ENCODE measurements around the gene TMTC1.
A peak's percentile ranks its signal among the peaks of the same experiment; 100 is the strongest.
"Not testable (repeated sequence)": the region's sequence is repeated elsewhere in the genome, so short reads cannot be mapped to it uniquely, and the experiment has no call there.

TMTC1 gene

DNA sequence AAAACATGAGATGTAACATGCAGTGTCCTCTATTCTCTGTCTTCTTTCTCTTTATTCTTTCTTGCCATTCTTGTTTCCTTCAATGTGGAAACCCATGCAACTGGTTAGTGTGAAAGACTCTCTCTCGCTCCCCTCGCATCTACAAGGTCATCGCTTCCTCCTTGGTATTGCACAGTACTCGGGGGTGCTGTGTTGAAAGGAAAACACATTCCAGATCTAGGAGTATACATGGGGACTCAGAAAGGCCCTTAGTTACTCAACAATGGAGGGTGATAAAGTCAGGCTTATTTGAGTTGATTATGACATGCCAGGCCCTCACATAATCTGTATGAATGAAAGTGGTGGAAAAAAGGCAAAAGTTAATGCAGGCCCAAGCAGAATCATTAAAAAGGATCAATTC is 210.8 kb downstream of the TMTC1 start:
- no peak for DNase-seq (ENCODE audit: low read depth in 2 of 2)

DNA sequence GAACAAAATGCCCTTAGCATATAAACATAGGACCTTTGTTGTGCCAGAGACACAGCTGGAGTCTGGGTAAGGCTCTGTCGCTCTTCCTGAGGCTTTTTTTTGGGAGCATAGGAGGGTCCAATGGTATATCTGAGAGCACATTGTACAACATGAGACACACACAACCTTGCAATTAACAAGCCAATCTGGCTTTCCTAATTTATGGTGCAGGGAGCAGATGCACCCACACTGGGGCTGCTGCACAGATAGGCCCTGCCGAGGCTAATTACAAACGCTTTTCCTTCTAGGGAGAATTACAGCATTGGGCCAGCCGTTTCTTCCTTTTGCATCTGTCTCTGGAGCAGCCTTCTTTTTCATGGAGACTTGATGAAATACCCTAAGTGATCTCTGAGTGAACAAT is 211.3 kb downstream of the TMTC1 start:
- DNase-seq (ENCODE audit: low read depth in 2 of 2) = no peak

DNA sequence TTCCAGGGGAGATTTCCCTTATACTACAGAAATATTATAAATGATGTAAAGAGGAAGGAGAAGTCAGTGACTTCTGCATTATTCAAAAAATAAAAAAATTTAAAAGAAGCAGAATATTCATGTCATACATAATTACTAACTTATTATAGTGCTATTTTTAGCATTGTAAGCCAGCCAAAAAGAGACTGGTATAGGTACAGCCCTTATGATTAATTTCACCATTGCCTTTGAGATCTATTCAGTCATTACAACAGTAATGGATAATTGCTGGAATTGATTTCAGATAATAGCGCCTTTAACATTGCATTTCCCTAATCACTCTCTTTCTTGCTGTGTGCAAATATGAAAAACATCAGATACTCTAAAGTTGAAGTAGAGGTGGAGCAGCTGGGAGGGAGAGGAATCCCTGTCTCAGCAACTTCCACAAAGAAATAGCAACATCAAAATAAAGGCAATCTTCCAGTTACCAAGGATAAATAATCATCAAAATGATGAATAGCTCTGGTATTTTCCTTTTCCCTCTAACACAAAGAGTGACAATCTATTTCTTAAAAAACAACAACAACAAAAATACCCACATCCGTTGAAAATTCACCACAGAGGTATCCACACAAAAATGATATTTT is 214.5 kb downstream of the TMTC1 start:
- no peak for DNase-seq (ENCODE audit: low read depth in 2 of 2)

DNA sequence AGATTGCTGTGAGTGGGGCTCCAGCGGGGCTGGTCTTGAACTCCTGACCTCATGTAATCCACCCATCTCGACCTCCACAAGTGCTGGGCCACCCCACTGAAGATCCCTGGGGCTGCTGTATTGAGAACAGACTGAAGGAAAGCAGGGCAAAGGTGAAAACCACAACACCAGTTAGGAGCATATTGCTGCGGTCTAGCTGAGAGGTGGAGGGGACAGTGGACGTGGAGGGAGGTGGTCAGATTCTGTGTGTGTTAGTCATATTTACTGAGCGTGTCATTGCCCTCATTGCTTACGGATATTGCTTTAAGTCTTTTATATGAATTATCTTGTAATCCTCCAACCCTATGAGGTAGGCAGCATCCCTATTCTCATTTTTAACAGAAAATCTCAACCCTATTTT is 217.3 kb downstream of the TMTC1 start:
- no peak for DNase-seq (ENCODE audit: low read depth in 2 of 2)

DNA sequence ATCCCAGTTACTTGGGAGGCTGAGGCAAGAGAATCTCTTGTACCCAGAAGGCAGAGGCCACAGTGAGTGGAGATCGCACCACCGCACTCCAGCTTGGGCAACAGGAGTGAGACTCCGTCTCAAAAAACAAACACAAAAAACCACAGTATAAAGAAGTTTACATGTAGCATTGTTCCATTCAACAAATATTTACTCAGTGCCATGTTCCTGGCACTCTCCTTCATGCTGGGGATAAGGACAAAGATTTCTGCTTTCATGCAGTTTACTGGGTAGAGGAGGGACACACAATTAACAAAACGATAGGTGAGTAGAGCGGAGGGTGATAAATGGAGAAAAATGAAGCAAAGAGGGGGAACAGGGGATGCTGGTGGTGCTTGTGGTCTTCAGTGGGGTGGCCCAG is 218.0 kb downstream of the TMTC1 start:
- no peak for DNase-seq (ENCODE audit: low read depth in 2 of 2)

DNA sequence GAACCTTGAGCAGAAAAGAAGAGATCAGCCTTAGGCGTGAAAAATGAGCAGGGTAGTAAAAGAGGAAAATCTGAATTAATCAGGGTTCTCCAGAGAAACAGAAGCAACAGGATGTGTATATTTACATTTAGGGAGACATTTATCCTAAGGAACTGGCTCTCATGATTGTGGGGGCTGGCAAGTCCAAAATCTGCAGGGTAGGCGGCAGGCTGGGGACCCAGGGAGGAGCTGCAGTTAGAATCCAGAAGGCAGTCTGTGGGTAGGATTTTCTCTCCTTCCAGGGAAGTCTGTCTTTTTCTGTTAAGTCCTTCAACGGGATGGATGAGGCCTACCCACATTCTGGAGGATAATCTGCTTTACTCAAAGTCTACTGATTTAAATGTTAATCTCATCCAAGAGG is 218.8 kb downstream of the TMTC1 start:
- no peak for DNase-seq (ENCODE audit: low read depth in 2 of 2)

DNA sequence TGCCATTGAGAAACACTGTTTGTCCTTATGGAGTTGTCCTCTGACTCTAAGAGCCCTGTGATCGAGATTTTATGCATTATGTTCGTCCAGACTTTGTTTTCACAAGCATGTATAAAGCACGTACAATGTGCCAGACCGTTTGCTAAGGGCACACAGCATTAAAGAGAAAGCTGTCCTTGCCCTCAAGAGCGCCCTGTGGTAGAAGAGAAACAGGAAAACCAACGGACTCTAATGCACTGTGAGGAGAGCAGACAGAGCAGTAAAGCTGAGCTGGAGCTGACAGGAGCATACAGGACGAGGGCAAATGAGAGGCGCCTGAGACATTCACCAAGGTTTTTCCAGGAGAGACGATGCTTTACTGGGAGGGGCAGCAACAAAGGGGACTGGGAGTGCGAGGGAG is 220.1 kb downstream of the TMTC1 start:
- DNase-seq (ENCODE audit: low read depth in 2 of 2) = no peak

GRCh38 chr12:29563071-29563470 is 220.7 kb downstream of the TMTC1 start:
- no peak for DNase-seq (ENCODE audit: low read depth in 2 of 2)

- DNase-seq (ENCODE audit: low read depth in 2 of 2) = no peak
Measured at GRCh38 chr12:29562110-29562804, 221.5 kb downstream of the TMTC1 start.

GRCh38 chr12:29561664-29562071 is 222.1 kb downstream of the TMTC1 start:
- DNase-seq (ENCODE audit: low read depth in 2 of 2) = no peak

DNA sequence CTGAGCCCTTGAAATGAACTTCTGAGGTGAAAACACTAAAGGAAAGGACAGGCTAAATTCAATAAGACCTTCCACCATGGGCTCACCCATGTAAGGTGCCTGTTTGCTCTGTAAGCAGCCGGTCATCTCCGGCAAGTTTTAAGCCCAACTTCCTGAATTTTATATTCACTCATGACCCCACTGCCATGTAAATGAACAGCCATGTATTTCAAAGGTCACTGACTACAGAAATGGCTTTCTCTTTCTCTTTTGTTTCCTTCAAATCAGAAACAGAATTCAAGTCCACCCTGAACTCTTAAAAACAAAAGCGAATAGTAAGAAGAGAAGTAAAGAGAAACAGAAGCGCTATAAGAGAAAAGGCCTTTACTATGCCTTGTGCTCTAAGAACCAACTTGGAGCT is 224.5 kb downstream of the TMTC1 start:
- DNase-seq (ENCODE audit: low read depth in 2 of 2) = no peak

DNA sequence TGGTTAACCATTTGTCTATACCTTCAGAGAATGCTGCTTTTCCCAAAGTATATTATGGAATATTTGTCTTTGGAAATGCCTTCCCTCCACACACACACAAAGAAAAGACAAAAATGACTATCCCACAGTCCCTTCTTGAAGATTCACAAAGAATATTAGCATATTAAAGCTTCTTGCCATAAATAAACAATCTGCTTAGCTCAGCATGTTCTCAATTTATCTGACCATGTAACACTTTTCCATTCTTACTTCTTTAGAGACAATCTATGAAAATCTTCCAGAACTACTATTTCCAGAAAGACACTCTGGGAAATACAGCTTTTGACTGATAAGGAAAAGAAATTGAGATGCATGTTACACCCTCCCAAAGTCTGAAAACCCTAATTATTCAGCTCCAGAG is 227.4 kb downstream of the TMTC1 start:
- DNase-seq (ENCODE audit: low read depth in 2 of 2) = no peak

GRCh38 chr12:29555451-29555850 is 228.3 kb downstream of the TMTC1 start:
- not testable (repeated sequence) for DNase-seq (ENCODE audit: low read depth in 2 of 2)

- DNase-seq (ENCODE audit: low read depth in 2 of 2) = no peak
Measured at GRCh38 chr12:29552994-29553748, 230.6 kb downstream of the TMTC1 start.

GRCh38 chr12:29552324-29552927 is 231.3 kb downstream of the TMTC1 start:
- DNase-seq (ENCODE audit: low read depth in 2 of 2) = peak; percentile 2 to 20

GRCh38 chr12:29551812-29552211 is 231.9 kb downstream of the TMTC1 start:
- DNase-seq (ENCODE audit: low read depth in 2 of 2) = no peak

DNA sequence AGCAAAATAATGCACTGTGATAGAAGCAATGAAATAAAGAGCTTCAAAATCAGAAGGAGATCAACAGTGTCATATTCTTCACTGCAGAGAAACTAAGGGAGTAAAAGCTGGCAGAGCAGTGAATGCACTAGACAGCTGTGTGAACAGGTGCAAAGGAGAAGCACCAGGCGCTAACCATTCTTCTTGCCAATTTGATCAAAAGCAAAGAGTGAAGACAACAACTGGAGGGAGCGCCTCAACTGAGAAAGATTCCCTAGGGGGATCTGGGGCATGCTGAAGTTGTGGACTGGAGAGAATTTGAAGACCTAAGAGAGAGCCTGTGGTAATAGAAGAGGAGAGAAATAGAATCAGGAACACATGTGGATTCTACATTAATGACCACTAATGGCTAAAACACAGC is 235.9 kb downstream of the TMTC1 start:
- no peak for DNase-seq (ENCODE audit: low read depth in 2 of 2)

DNA sequence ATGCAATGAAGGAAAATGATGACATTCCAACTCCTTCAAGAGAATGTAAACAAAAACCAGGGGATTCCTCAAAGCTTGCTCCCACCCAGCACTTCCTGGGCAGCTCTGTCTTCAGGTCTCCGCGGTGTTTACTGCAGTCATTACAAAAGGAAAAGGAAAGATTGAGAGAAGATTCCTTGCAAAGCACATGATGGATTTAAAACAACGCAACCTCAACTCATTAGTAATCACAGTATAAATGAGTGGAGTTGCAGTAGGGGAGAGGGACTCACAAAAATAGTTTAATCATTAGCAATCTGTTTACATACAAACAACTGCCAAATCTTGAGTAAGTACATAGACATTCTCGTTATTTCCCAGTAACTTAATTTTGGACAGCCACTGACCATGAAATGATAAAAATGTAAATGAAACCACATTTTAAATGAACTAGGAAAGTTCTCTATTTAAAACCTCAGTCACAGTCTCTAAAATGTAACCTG is 236.6 kb downstream of the TMTC1 start:
- no peak for DNase-seq (ENCODE audit: low read depth in 2 of 2)

GRCh38 chr12:29546000-29546399 is 237.7 kb downstream of the TMTC1 start:
- DNase-seq (ENCODE audit: low read depth in 2 of 2) = no peak

DNA sequence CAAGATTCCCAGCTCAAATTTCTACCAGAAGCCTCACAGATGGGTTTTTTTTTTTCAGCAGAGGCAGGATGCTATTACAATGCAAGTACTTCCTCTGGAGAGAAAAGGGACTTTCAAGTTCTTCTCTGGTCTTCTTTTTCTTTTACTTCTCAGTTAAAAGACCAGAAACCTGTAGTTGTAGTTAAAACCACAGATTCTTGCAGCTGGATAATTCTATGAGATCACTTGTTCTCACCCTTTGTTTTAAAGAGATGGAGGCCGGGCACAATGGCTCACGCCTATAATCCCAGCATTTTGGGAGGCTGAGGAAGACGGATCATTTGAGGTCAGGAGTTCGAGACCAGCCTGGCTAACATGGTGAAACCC is 238.7 kb downstream of the TMTC1 start:
- no peak for DNase-seq (ENCODE audit: low read depth in 2 of 2)

DNA sequence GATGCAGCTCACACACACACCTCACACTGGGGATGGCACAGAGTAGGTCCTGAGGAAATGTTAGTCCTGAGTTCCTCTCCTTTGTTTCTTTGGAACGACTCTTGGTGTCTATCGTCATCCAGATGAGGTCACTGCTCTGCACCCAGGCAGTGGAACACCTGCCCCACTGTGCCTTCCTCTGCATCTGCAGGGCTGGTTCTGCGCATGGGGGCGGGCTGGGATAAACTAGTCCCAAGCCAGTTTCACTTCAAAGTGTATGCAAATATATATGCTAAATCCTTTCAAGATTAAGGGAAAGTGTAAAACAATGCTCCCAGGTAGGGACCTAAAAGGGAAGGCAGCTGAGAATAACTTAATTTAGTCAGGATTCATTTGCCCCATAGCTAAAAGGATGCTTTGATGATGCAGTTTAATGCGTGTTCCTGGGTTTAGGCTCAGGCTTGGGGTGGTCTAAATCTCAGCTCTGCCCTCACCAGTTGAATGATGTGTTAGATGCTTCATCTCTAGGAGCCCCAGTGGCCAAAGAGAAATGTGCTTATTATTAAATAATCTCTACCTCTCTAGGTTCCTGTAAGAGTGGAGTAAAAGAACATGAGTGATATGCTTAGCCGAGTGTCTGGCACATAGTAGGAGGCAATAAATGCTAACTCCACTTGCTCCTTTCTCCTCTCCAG is 239.2 kb downstream of the TMTC1 start:
- DNase-seq (ENCODE audit: low read depth in 2 of 2) = no peak

DNA sequence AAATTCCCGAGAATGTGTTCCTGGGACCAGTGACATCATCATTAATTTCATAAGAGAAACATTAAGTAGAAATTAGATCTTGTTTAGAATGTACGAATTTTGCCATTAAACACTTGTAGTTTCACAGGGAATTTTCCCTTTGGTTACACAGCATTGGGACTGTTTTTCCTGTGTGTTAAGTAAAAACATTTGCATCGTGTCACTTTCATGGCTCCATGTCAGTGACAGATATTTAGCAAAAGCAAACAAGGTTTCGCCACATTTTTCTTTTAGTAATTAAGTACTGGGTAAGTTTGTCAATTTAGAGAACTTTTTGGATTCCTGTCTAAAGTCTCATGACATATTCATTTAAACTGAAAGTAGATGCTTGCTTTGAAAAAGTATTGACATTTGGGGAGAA is 240.7 kb downstream of the TMTC1 start:
- DNase-seq (ENCODE audit: low read depth in 2 of 2) = no peak

Measured in stimulated activated CD8-positive, alpha-beta memory T cell treated with anti-CD3 and anti-CD28 coated beads, Interleukin-15, amount 100 ng/mL, for 4 hours (primary cell).